Activated gamma-delta T cell treated with Interleukin-2 at 50 U/mL for 16 hours (primary cell): ENCODE results near the gene ZC3H8.
"Not testable (repeated sequence)": the region's sequence is repeated elsewhere in the genome, so short reads cannot be mapped to it uniquely, and the experiment has no call there.

Source experiments
- DNase-seq: peaks from one replicate; pipeline ENCODE4 v3.0.0-alpha.2; 2020

Gene ZC3H8

DNA sequence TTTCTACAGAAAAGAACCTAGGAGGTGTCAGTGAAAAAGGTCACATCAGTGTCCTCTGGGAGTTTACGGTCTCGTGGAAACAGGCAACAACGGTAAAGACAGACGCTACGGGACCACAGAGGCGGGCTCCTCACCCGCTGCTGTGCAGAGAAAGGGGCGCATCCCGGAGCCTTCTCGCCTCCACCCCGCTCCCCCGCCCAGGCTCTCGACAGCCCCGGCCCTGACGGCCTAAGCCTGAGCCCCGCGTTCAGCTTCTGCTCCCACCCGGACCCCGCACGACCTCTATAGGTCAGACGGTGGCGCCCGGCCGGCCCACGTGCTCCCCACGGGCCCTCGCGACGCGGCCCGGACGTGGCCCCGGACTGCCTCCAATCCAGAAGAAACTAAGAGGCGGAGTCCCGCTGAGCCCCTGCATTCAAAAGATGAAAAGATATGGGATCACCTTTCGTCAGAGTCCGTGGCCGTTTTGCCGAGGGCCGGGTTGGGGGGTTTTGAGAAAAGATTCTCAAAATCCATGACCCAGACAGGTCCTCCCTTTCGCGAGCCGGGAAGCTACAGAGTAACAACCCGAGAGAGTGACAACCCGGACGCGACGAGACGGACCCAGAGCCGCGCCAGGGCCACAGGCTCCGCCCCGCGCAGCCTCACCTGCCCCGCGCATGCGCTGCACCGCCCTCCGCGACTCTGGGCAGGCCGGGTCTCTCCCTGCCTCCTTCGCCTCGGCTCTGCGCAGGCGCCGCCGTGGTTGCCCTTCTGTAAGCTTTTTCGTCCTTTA, at the start of gene ZC3H8:
TSS of gene ZC3H8 (minus strand) at position 577 of the 775 bp plus-strand sequence. CDS start at position 516, 61 bp downstream.
- DNase-seq: peak; percentile 94

DNA sequence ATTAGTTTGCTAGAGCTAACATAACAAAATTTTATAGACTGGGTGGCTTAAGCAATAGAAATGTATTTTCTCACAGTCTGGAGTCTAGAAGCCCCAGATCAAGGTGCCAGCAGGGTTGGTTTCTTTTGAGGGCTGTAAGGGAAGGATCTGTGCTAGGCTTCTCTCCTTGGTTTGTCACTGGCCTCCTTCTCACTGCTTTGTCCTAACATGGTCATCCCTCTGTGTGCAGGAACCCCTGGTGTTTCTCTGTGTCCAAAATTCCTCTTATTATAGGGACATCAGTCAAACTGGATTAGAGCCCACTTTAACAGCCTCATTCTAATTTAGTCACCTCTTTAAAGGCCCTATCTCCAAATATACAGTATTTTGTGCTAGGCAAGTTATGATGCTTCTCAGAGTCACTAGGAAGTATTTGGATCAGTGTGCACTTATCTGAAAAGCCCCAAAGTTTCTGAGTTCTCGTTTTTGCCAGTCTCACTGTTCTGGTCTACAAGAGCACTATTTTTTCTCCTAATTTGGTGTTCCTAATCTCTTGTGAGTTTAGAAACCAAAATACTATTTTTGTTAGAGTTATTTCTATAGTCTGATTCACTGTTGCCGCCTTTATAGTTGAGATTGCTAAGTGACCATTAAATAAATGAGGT, 49.6 kb upstream of the ZC3H8 start:
- no peak for DNase-seq

DNA sequence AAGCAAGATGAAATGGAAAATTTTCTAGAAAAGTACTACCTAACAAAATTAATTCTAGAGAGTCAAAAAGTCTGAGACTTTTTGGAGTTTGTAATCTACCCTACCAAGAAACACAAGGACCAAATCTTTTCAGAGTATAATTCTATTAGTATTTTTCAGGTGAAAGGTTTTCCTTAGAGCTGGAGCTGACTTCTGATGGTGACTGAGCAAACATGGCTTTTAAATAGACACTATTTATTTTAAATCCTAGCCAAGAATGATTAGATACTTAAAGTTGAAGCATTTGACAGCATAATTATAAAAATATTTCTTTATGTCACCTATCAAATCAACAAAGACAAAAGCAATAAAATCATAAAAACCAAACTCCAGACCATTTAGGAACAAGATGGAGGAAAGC, 47.1 kb upstream of the ZC3H8 start:
- no peak for DNase-seq

DNA sequence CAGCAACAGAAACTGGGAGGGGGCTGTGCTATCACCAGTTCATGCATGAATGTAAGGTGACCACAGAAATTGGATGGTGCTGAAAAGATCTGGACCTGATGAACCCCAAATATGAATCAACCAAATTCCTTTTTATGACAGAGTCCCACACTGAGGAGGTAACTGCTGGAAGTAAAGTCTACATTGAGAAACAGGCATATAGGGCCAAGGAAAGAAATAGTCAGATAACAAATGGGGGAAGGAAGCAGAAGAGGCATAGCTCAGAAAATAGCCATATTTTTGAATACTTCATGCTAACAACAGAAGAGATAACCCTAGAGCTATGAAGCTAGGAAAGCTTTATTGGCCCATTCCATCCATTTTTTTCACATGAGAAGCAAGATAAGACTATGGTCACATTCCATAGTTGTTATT, 46.3 kb upstream of the ZC3H8 start:
- no peak for DNase-seq

DNA sequence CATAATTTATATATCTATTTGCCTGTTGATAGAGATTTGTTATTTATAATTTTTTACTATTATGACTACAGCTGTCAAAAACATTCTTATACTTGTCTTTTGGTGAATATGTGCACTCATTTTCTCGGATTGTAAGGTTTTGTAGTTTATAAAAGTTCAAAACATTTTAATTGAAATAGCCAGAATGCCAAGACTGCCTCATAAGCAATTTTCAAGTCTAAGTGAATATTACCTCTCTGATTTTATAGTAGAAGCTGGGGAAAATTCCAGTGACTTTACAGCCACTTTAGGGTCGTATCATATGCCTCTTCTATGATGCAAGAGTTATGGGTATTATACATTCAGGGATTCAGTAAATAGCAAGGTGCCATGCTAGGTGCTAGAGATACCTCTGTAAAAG, 41.6 kb upstream of the ZC3H8 start:
- no peak for DNase-seq

DNA sequence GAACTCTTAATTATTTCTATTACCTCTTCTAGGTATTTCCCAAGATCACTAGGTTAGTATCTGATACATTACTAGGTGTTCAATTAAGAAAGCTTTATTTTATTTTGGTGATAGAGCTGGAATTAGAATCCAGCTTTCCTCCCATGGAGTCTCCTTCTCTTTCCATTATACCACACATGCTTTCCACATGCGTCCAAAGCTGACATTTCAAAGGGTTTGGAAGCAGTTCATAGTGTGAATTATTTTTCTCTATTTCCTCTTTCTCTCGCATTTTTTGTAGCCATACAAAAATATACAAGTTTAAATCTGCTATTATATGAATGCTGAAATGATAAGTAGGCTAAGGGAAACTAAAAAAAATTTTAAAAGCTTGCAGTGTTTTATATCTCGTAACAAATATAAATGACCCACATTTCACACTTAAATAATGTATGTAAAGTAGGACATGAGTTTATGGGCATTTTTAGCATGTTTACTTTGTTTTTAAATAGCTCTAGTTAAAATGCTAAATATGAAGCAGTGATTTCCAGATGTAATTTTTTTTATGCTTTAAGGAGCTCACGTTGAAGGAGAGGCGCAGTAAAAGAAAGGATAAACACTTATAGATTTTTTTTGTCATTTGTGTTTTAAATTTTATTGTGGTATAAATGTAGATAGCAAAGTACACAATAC, 40.7 kb upstream of the ZC3H8 start:
- DNase-seq: no peak

DNA sequence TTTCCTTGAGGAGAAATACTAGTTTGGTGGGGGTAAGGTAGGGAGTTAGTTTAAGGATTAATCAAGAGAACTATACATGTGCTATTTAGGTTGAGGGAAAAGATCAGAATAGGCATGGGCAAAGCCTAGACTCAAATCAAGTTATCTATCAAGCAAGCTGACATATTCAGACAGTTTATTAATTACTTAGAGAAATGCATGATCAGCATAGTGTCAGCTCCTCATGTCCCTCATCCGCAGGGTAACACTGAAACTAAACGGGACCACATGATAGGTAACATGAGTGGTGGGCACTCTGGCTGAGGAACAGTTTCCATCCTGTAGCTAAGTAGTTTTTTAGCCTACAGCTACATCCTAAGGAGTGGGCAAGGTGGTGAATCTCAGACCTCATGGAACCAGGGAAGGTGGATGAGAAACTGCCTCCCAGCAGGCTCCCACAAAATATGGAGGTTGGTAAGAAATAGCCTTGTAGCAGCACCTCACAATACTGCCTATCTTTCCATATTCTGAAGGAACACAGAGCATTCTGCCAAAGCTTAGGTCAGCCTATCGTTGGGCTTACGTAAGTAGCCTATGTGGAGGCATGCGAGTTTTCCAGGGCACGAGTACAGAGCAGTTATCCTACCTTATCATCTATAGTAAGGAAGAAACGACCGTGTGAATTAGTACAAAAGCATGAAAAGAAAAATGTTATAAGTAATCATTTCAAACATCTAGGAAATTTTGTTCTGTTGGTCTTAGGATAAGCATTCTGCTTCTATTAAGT, 39.0 kb upstream of the ZC3H8 start:
- DNase-seq: no peak

DNA sequence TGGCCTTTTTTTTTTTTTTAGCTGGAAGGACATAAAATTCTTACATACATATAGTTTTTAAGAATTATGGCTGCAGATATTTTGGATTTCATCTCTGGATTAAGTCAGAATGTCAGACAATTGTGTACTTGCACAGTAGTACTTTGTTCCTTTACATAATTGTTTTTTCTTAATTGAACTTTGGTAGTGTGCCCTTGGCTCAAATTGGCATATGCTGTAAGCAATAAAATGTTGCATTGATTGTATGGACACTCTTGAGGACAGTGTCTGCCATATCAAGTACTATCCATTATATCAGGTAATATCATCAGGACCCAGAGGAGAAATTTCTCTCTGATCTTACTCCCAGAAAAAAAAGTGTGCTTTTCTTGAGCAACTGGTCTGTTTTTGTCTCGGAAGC, 35.8 kb upstream of the ZC3H8 start:
- DNase-seq: no peak

DNA sequence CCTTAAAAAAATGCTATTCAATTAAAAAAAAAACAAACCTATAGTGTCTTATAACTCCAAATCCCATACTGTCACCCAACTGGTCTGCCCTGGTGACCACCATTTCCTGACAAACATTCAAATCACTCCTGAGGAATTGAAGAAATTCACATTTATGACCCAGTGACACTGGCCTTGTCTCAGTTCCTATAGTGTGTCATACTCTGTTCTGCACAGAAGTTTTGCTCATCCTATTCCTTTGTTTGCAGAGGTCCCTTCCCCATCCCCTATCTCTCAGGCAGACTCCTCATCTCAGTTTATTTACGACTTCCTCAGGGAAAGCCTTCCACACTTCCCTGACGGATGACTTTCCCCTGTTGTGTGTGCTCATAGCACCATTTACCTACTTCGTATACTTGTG, 35.2 kb upstream of the ZC3H8 start:
- no peak for DNase-seq

DNA sequence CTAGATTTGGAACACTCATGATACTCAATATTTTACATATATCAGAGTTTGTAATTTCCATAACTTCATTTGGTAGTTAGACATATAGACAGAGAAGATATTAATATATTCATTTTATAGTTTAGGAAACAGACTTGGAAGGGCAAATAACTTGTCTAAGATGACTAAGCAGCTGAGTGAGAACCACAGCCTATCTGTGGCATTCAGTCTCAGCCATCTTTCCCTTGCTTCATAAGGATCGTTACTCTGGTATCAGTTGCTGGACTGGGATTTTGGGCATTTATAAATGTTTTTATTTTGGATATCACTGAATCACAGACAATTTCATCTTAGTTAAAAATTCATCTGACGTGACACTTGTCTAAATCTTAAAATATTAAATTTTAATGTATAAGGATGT, 28.7 kb upstream of the ZC3H8 start:
- not testable (repeated sequence) for DNase-seq

DNA sequence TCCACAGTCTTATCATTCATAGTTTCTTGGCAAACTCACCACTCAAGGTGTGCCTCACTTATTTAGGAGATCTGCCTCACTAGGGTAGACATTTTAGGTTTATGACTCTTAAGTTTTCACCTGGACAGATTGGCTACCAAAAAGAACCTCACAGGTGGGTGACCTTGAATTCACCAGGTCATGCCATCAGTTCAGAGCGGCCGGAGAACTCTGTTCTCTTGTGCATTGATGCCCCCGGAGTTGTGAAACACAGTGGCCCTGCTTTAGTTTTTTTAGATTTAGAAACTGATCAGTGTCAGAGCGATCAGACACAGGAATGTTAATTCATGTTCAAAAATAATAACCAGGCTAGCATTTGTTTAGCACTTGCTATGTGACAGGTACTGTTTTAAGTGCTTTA, 27.2 kb upstream of the ZC3H8 start:
- DNase-seq: not testable (repeated sequence)

DNA sequence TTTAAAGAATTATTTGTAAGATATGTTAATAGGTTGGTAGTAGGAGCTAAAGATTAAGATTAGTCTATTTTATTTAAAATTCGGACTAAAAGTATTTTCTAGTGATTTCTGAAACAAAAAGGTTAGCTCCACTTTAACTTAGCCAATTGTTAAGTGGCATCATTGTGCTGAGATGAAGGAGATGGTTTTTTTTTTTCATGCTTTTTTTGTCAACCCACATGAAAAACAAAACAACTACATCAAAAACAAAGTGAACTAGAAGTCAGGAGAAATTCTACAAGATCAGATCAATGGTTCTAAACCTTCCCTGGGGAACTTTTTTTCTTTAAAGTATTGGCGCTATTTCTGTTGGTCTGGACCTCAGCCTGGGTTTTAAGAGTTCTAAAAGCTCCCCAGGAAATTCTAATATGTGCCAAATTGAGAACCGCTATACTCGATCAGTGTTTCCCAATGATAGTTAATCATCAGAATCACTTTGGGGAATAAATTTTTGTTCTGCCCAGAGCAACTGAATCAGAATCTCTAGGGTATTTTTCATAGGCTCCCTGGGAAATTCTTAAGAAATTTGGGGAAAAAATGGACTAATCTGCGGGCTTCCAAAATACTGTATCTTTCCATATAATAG, 22.9 kb upstream of the ZC3H8 start:
- no peak for DNase-seq

DNA sequence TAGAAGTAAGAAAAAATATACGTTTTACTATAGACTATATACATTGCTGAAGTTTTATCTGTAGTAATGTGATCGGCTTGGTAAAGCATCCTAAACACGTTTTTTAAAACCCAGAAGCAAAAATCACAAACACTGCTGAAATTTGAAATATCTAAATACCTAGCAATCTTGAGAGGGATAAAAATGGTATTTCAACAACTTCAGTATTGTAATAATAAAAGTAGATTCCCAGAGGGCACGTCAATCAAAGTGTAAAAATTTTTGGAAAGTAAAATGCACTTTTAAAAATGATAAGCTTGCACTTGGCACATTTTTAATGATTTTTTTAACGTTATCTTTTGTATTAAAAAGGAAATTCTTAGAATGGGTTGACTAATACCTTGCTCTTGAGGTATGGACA, 22.1 kb upstream of the ZC3H8 start:
- DNase-seq: no peak

DNA sequence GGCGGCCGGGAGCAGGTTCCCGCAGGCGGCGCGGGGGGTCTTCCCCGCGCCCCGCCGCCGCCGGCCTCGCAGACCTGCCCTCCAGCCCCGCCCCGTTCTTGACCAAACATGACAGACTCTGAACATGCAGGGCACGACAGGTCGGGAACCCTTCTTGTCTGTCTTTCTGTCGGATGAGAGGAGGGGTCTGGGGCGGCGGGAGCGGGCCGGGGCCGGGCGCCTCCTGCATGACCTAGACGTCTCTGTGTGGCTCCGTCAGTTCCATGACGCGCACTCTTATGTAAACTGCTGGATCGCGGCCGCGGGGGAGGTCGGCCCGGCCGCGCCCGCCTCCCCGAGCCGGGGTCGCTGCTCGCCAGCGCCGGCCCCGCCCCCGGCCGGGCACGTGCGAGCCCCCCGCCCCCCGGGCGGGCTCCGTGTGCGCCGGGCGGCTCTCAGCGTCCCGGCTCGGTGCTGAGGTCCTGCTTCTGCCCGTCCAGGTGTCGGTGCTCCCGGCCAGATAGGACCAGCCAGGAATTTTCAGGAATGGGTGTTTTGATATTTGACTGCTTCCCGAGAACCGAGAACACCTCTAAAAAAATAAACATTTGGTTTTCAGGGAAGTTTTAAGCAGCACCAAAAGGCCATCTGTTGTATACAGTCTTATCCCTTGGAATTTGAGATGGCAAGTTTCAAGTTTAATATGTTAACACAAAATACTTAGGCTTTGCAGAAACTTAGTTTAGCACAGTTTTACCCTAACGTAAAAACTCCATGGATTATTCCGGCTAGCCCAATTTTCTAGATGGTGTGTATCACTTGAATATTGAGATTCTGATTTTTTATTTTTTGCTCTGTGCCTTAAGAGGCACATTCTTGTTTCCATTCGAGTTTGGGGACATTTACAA, 21.3 kb upstream of the ZC3H8 start:
- peak; percentile 75 for DNase-seq

DNA sequence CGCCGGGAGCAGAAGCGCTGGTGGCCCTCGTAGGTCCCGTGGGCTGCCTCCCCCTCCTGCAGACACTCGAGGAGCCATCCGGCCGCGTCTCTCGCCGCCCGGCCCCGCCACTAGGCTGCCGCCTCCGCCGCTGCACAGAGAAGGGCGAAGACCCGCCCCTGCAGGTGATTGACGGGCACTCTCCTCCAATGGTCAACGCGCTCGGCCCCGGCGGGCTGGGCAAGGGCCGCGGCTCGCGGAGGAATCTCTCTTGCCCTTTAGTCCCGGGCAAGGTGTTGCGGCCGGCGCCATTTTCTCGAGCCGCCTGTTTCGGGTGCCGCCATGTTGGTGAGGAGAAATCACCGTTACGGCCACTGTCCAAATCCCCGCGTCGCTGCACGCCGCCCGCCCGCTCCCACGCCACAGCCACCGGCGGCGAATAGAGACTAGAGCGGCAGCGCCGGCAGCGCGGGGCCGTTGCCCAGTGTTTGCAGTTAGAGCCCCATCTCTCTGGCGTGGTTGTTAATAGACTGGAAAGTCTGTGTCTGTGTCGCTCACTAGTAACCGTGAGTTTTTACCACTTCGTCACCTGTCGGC, 20.6 kb upstream of the ZC3H8 start, which contains the start of gene ZC3H6:
TSS of gene ZC3H6 (plus strand) at position 287 of the 576 bp plus-strand sequence. CDS start 398 bp downstream, outside the sequence.
- DNase-seq: peak; percentile 100

DNA sequence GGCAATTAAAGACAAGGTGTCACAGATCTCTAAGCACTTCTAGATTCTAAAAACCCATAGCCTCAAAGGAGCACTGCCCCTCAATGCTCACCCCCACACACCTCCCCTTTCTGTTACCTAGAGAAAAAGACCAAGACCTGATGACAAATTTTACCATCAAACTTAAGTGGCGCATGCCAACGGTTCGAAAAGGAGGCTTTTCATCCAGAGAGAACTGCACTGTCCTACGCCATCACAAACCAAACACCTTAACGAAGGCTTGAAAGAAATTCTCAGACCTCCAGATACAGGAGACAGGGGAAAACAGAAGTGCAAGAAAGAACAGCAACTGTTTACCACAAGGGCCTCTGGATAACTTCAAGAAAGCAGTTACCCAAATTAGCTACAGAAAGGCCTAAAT, 18.5 kb upstream of the ZC3H8 start:
- no peak for DNase-seq

DNA sequence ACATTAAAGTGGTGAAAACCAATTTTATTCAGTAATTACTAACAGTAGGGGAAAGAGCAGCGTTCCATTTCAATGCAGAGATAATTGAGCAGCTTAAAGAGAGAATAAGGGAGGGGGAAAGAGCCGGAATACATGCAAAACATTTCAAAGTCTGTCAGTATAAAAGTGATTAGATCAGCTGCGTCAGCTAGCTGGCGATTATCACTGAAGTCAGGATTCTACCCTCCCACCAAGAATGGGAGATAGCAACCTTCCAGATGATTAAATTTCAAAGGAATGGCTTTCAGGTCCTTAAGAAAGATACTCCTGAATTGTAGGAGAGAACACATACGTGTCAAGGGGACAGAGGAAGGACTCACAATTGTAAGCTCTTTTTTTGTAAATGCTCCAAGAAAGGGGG, 17.8 kb upstream of the ZC3H8 start:
- DNase-seq: no peak

DNA sequence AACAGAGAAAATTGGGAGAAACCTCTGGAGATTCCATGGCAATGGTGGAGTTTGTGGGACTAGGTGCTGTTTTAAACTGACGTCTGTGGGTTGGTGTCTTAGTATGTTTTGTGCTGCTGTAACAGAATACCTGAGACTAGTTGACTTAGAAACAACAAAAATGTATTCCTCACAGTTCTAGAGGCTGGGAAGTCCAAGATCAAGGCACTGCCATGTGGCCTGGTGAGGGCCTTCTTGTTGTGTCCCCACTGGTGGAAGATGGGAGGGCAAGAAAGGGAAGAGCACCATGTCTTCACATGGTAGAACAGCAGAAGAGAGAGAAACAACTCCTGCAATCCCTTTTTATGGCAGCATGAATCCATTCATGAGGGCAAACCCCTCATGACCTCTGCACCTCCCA, 13.7 kb upstream of the ZC3H8 start:
- no peak for DNase-seq

DNA sequence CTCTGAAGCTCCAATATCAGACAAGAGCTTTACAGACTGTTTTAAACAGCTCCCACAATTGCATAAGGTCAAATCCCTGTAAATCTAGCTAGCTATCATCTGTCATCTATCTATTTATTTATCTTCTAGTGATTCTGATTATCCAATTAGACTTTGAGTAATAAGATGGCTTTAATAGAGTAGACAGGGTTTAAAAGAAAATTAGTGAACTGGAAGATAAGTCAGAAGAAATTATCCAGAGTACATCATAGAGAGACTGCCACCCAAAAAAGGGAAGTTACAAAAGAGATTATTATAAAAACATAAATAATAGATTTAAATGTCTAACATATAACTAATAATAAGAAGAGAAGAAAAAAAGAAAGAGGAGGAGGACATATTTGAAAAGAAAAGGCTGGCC, 8.0 kb upstream of the ZC3H8 start:
- no peak for DNase-seq

DNA sequence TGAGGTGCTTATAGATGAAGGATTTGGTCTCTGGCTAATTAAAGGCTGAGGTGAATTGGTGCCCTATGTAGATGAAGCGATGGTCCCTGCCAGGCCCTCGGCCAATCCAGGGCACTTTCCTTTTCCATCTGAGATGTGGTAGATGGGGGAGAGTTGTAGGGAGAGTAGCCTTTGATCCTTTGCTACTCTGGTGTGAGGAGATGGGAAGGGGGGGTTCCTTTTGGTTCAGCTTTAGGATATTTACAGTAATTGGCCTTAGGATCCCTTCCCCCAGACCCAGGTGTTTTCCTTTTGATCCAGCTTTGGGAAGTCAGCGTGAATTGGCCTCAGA, 5.4 kb upstream of the ZC3H8 start:
- no peak for DNase-seq

DNA sequence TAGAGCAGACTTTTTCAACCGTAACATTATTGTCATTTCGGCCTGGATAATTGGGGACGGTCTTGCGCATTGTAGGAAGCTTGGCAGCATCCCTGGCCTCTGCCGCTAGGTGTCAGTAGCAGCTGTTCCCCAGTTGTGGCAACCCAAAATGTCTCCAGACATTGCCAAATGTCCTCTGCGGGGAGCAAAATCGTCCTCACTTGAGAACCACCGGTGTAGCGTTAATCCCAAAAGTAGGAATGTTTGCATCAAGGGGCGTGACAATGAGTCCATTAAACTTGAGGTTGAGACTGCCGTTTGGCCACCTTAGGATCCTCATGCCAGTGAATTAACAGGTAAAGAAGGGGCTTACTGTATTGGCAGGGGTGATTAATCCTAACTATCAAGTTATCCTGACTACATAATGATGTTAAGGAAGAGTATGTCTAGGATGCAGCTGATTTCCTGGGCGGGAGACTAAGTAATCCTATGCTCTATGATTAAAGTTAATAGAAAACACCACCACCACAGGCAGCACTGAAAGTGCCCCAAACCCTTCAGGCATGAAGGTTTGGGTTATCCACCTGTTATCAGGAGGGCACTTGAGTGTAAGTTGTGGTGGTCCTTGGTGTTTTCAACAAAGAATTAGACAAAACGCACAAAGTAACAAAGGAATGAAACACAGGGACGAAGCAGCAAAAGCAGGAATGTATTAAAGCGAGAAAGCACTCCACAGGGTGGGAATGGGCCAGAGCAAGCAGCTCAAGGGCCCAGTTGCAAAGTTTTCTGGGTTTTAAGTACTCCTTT, 4.9 kb upstream of the ZC3H8 start:
- DNase-seq: peak; percentile 83
